Transverse colon (tissue), 4 donors: Measurements from ENCODE around the gene MASP2. TPM values are rescaled to one million over a fixed set of nuclear protein-coding genes. Genes with fewer than 3 reads are reported as not detected.

Source experiments
- DNase-seq: peaks from one replicate; pipeline ENCODE4 v3.0.0-alpha.2; 2019
- H3K27ac ChIP-seq, 4 donors: fragments of 200-600 bp; sonication (generic); 2 replicates each; pipeline ENCODE4 v1.5.1; 2016 to 2018; ENCODE audit warnings: inconsistent platforms in 4 of 4
- H3K27me3 ChIP-seq: fragments of 200-600 bp; sonication (generic); 2 replicates; pipeline ENCODE4 v1.5.1; 2017; ENCODE audit warnings: inconsistent platforms
- H3K36me3 ChIP-seq, 4 donors: fragments of 200-600 bp; sonication (generic); 2 replicates each; pipeline ENCODE4 v1.5.1; 2017 to 2019; ENCODE audit warnings: inconsistent platforms in 4 of 4
- H3K4me1 ChIP-seq, 4 donors: fragments of 200-600 bp; sonication (generic); 2 replicates each; pipeline ENCODE4 v1.5.1; 2017 to 2020; ENCODE audit warnings: inconsistent platforms in 4 of 4
- H3K4me3 ChIP-seq, 4 donors: fragments of 200-600 bp; sonication (generic); 1 replicate in 1 of 4; 2 replicates in 3 of 4; pipeline versions ENCODE4 v1.5.1 to v1.6.1; 2017 to 2019; ENCODE audit warnings: inconsistent platforms in 4 of 4
- H3K9me3 ChIP-seq, 2 donors: fragments of 200-600 bp; sonication (generic); 2 replicates each; pipeline ENCODE4 v1.5.1; 2017 to 2019; ENCODE audit warnings: inconsistent platforms in 2 of 2
- CTCF ChIP-seq, 5 experiments: fragments of 200-600 bp in 3 of 5; fragments of 450-650 bp in 2 of 5; sonication (generic) in 3 of 5; IDR thresholded peaks; 1 replicate in 2 of 5; 2 replicates in 3 of 5; pipeline ENCODE4 v1.5.1; 2016 to 2017; ENCODE audit warnings: antibody characterized with exemption in 5 of 5, inconsistent platforms in 3 of 5, mild to moderate bottlenecking in 2 of 5, moderate library complexity in 1 of 5
- EP300 ChIP-seq: sonication (generic); formaldehyde crosslinking; IDR thresholded peaks from one replicate; pipeline ENCODE4 v1.6.1; 2017; ENCODE audit warnings: antibody characterized with exemption, low read depth
- POLR2A ChIP-seq: fragments of 450-650 bp; IDR thresholded peaks from one replicate; pipeline ENCODE4 v1.6.1; 2016; ENCODE audit warnings: antibody characterized with exemption, mild to moderate bottlenecking, moderate library complexity
- POLR2AphosphoS5 ChIP-seq, 3 donors: sonication (generic); formaldehyde crosslinking; IDR thresholded peaks; one replicate each; pipeline ENCODE4 v1.6.1; 2016; ENCODE audit warnings: antibody characterized with exemption in 3 of 3
- WGBS, 2 donors: methylation state at CpG; one replicate each; pipeline ENCODE4 v1.1.5; 2018; ENCODE audit warnings: low coverage in 1 of 2; 5-methylcytosine and 5-hydroxymethylcytosine counted together
- in situ Hi-C, 4 donors: fragments of 200-750 bp; cut with MboI; loops; one replicate each; pipeline versions ENCODE4 v1.15.0 to v1.15.1; 2017; ENCODE audit warnings: low sequenced_read_pairs in 3 of 4, low pct_ligation_motif_present in 1 of 4, low pct_unique_long_range_greater_than_20kb in 1 of 4
- intact Hi-C: fragments of 100-400 bp; cut with DNase I; formaldehyde crosslinking; loops from one replicate; pipeline ENCODE4 v1.15.1; 2023; ENCODE audit warnings: low total_unique reads
- total RNA-seq, 4 donors: library from RNA; depleted of rRNA; stranded (reverse); fragments of >200 nt; gene quantifications; one replicate each; pipeline ENCODE4 v1.1.0, GENCODE V29; 2016

MASP2 gene
- total RNA-seq, 4 donors from 2014 or later = not detected

DNA sequence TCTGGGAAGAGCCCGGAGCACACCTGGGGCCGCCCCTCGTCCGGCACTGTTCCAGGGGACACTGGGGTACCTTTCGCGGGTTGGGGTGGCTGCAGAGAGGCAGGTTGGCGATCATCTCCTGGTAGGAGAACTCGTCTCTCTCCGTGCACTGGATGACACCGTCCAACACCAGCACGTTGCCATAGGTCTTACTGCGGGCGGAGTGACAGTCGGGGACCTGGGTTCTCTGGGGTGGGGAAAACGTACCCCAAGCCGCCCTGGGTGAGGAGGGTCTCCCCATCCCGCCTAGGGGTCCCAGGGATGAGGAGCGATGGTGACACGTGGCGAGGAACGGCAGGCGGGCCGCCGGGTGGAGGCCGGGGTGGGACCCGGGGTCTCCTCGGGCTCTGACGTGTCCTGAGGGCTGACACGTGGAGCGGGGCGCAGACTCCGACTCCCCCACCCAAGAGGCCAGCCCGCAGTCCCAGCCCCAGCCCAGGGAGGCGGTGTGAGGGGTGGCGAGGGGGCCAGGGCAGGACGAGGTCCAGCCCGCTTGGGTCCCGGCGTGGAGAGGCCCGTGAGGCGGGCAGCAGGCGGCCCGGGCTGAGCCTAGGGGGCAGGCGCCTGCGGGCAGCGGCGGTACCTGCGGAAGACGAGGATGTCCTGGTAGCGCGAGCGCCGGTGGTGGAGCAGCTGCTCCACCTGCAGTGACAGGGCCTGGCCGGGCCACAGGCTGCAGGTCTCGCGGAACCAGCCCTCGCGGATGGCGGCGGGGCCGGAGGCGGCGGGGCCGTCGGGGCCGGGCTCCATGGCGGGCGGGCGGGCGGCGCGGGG is 12.3 kb upstream of the MASP2 start:
- no peak for TF ChIP-seq POLR2AphosphoS5 (IDR thresholded peaks at IDR 0.05)
- TF ChIP-seq EP300 = no peak
- TF ChIP-seq CTCF (IDR thresholded peaks at IDR 0.05) = no peak
- TF ChIP-seq POLR2A = no peak
- peak; percentile 21 for DNase-seq
- in situ Hi-C loops = no loop called here
- Histone ChIP-seq H3K4me1 (peaks cover 10 to 22% (median 19%) of the 10 kb centered on the region in 4 donors), H3K27me3 (no peaks in the 10 kb centered on the region), H3K36me3 (peaks cover 0 to 6% (median 0%) of the 10 kb centered on the region in 4 donors), H3K27ac (peak overlapping the region; percentile 74 to 77 (median 76)), H3K4me3 (peak overlapping the region; percentile 66 to 98 (median 94)), H3K9me3 (no peaks in the 10 kb centered on the region)
- intact Hi-C loops = no loop called here
- WGBS, 2 donors = 1% methylated on average over 35 of the region's 72 CpGs; no CpG with 5 or more reads in 1 of the 2 donors

GRCh38 chr1:11058595-11059154 is 11.6 kb upstream of the MASP2 start:
- intact Hi-C loops (no loop called here), in situ Hi-C loops (no loop called here)
- 34 to 60% methylated on average over 2 to 20 of the region's 28 CpGs for WGBS, 2 donors
- Histone ChIP-seq H3K27me3 (no peaks in the 10 kb centered on the region), H3K4me3 (peak overlapping the region; percentile 3 to 98 (median 80)), H3K4me1 (peaks cover 10 to 22% (median 19%) of the 10 kb centered on the region in 4 donors), H3K36me3 (peaks cover 0 to 6% (median 0%) of the 10 kb centered on the region in 4 donors), H3K27ac (peak overlapping the region in 1 of 4 donors; percentile 77), H3K9me3 (no peaks in the 10 kb centered on the region)
- TF ChIP-seq EP300 (no peak), POLR2AphosphoS5 (IDR thresholded peaks at IDR 0.05) (peak in 2 of 3 donors; percentile 23 to 48), POLR2A (no peak)
- DNase-seq = peak; percentile 31

DNA sequence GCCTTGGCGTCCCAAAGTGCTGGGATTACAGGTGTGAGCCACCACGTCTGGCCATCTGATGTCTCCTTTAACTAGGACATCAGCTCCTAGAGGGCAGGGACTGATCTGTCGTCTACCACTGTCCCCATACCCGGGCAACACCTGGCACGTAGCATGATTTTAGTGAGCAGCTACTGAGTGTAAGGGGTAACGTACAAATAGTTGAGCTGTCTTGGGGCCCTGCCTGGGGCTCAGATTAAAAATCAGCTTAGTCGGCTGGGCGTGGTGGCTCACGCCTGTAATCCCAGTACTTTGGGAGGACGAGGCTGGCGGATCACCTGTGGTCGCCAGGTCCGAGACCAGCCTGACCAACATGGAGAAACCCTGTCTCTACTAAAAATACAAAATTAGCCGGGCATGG is 11.0 kb upstream of the MASP2 start:
- Histone ChIP-seq H3K27me3 (no peaks in the 10 kb centered on the region), H3K9me3 (no peaks in the 10 kb centered on the region), H3K4me1 (peaks cover 10 to 22% (median 19%) of the 10 kb centered on the region in 4 donors), H3K27ac (no peak overlapping the region), H3K4me3 (no peak overlapping the region), H3K36me3 (peaks cover 0 to 6% (median 0%) of the 10 kb centered on the region in 4 donors)
- intact Hi-C loops (no loop called here), in situ Hi-C loops (no loop called here)
- DNase-seq = no peak
- no peak for TF ChIP-seq CTCF (IDR thresholded peaks at IDR 0.05)
- no peak for TF ChIP-seq POLR2AphosphoS5 (IDR thresholded peaks at IDR 0.05)
- no peak for TF ChIP-seq POLR2A
- TF ChIP-seq EP300 = no peak
- 96% methylated on average over 14 of the region's 14 CpGs; no CpG with 5 or more reads in 1 of the 2 donors for WGBS, 2 donors

- 89 to 100% methylated on average over 4 to 8 of the region's 8 CpGs for WGBS, 2 donors
- no peak for DNase-seq
- Histone ChIP-seq H3K27me3 (no peaks in the 10 kb centered on the region), H3K4me3 (no peak overlapping the region), H3K27ac (no peak overlapping the region), H3K4me1 (peaks cover 10 to 26% (median 19%) of the 10 kb centered on the region in 4 donors), H3K9me3 (no peaks in the 10 kb centered on the region), H3K36me3 (peaks cover 0 to 6% (median 0%) of the 10 kb centered on the region in 4 donors)
- intact Hi-C loops (no loop called here), in situ Hi-C loops (no loop called here)
- TF ChIP-seq EP300 (no peak), POLR2AphosphoS5 (IDR thresholded peaks at IDR 0.05) (no peak), CTCF (IDR thresholded peaks at IDR 0.05) (no peak), POLR2A (no peak)
These were observed 10.4 kb upstream of the MASP2 start for GRCh38 chr1:11057477-11057876.
